Measurements from ENCODE around the gene C3orf22. TPM values are rescaled to one million over a fixed set of nuclear protein-coding genes. Genes with fewer than 3 reads are reported as not detected.
"Not testable (repeated sequence)": the region's sequence is repeated elsewhere in the genome, so short reads cannot be mapped to it uniquely, and the experiment has no call there.

Gene C3orf22
- polyA plus RNA-seq, 4 donors = 0.14 TPM; not detected in 2

- DNase-seq (ENCODE audit: low read depth in 4 of 4, low spot score in 2 of 4) = no peak
These were observed 14.0 kb downstream of the C3orf22 start for GRCh38 chr3:126544596-126545281.

GRCh38 chr3:126543457-126544061 is 15.2 kb downstream of the C3orf22 start:
- no peak for DNase-seq (ENCODE audit: low read depth in 4 of 4, low spot score in 2 of 4)

- DNase-seq (ENCODE audit: low read depth in 4 of 4, low spot score in 2 of 4) = no peak
These were observed 16.1 kb downstream of the C3orf22 start for GRCh38 chr3:126542340-126543241.

GRCh38 chr3:126541628-126542339 is 16.9 kb downstream of the C3orf22 start:
- DNase-seq (ENCODE audit: low read depth in 4 of 4, low spot score in 2 of 4) = no peak

- DNase-seq (ENCODE audit: low read depth in 4 of 4, low spot score in 2 of 4) = no peak
These were observed 17.6 kb downstream of the C3orf22 start for GRCh38 chr3:126540951-126541627.

GRCh38 chr3:126540342-126540849 is 18.3 kb downstream of the C3orf22 start:
- no peak for DNase-seq (ENCODE audit: low read depth in 4 of 4, low spot score in 2 of 4)

- no peak for DNase-seq (ENCODE audit: low read depth in 4 of 4, low spot score in 2 of 4)
These were observed 19.0 kb downstream of the C3orf22 start for GRCh38 chr3:126539558-126540250.

- DNase-seq (ENCODE audit: low read depth in 4 of 4, low spot score in 2 of 4) = no peak
These were observed 19.8 kb downstream of the C3orf22 start for GRCh38 chr3:126538966-126539365.

GRCh38 chr3:126538316-126538715 is 20.4 kb downstream of the C3orf22 start:
- DNase-seq (ENCODE audit: low read depth in 4 of 4, low spot score in 2 of 4) = no peak

GRCh38 chr3:126537730-126538281 is 20.9 kb downstream of the C3orf22 start:
- DNase-seq (ENCODE audit: low read depth in 4 of 4, low spot score in 2 of 4) = no peak

GRCh38 chr3:126537116-126537729 is 21.5 kb downstream of the C3orf22 start:
- no peak for DNase-seq (ENCODE audit: low read depth in 4 of 4, low spot score in 2 of 4)

- no peak for DNase-seq (ENCODE audit: low read depth in 4 of 4, low spot score in 2 of 4)
These were observed 22.6 kb downstream of the C3orf22 start for GRCh38 chr3:126536126-126536525.

GRCh38 chr3:126535636-126536035 is 23.1 kb downstream of the C3orf22 start:
- no peak for DNase-seq (ENCODE audit: low read depth in 4 of 4, low spot score in 2 of 4)

- DNase-seq (ENCODE audit: low read depth in 4 of 4, low spot score in 2 of 4) = not testable (repeated sequence)
These were observed 24.0 kb downstream of the C3orf22 start for GRCh38 chr3:126534716-126535115.

GRCh38 chr3:126533506-126533905 is 25.2 kb downstream of the C3orf22 start:
- no peak for DNase-seq (ENCODE audit: low read depth in 4 of 4, low spot score in 2 of 4)

GRCh38 chr3:126531051-126531330 is 27.7 kb downstream of the C3orf22 start:
- DNase-seq (ENCODE audit: low read depth in 4 of 4, low spot score in 2 of 4) = no peak

GRCh38 chr3:126530171-126531050 is 28.3 kb downstream of the C3orf22 start:
- no peak for DNase-seq (ENCODE audit: low read depth in 4 of 4, low spot score in 2 of 4)

All from left renal cortex interstitium (tissue), 4 donors.